K562 (cell line): Measurements from ENCODE around the gene C1orf21. TPM values are rescaled to one million over a fixed set of nuclear protein-coding genes. Genes with fewer than 3 reads are reported as not detected.

Experiments used
- ATAC-seq: fragments of 200-7000 bp; cut with Tn5 transposase; 3 replicates; pipeline ENCODE4 v1.9.1; 2020; ENCODE audit warnings: moderate library complexity
- BruUV-seq: library from RNA; stranded (reverse); fragments of 400-500 nt; replicated peaks from 2 replicates; lab custom pipeline; 2021; lab: Mats Ljungman, UMichigan
- CTCF ChIA-PET: fragments of 300-600 bp; formaldehyde crosslinking; extraction: SDS; loops from one replicate; lab custom pipeline; 2021; ENCODE audit warnings: low intra/inter-chr PET ratio; lab: Yijun Ruan, JAX
- POLR2A ChIA-PET: fragments of 300-600, 350-650 bp; sonication (Branson Sonifier 250); formaldehyde crosslinking; extraction: SDS; loops from one replicate; lab custom pipeline; 2021; ENCODE audit warnings: antibody characterized with exemption, inconsistent platforms; lab: Yijun Ruan, JAX
- DNase-seq, 4 experiments: peaks; one replicate each; pipeline versions ENCODE4 v3.0.0 to v3.0.0-alpha.2; 2011 to 2018; ENCODE audit warnings: low spot score in 3 of 4, mixed read lengths in 3 of 4; ENCODE audit errors: extremely low read depth in 1 of 4
- FAIRE-seq: peaks from 2 replicates; lab custom pipeline; 2011; peaks lifted over from hg19 to GRCh38; lab: Jason Lieb, UNC
- H2AFZ ChIP-seq: 2 replicates; pipeline ENCODE4 v1.6.0; 2011; ENCODE audit warnings: low read depth, low read length, control low read depth, inconsistent platforms
- H3K27ac ChIP-seq: fragments of 200-600 bp; 3 replicates; pipeline ENCODE4 v1.8.0; 2011; ENCODE audit warnings: low read depth, mild to moderate bottlenecking, control low read depth, inconsistent platforms, low read length, moderate library complexity, mixed read lengths; ENCODE audit errors: extremely low read depth
- H3K27me3 ChIP-seq, 2 experiments: fragments of 300-600 bp in 1 of 2; 2 replicates in 1 of 2; 3 replicates in 1 of 2; pipeline versions ENCODE4 v1.6.0 to v1.8.0; 2011; ENCODE audit warnings: inconsistent platforms in 2 of 2, low read length in 2 of 2, mild to moderate bottlenecking in 1 of 2, mixed read lengths in 1 of 2, moderate library complexity in 1 of 2; ENCODE audit not compliant: control insufficient read depth in 2 of 2, insufficient read depth in 2 of 2
- H3K36me3 ChIP-seq: fragments of 300-600 bp; 3 replicates; pipeline ENCODE4 v1.8.0; 2011; ENCODE audit warnings: mild to moderate bottlenecking, low read length, inconsistent platforms; ENCODE audit not compliant: control insufficient read depth, insufficient read depth
- H3K4me1 ChIP-seq, 2 experiments: fragments of 200-600 bp in 1 of 2; replicated peaks in 1 of 2; 2 replicates in 1 of 2; 3 replicates in 1 of 2; pipeline versions ENCODE4 v1.5.1 to v1.8.0; 2011; ENCODE audit warnings: inconsistent platforms in 2 of 2, low read length in 2 of 2, mild to moderate bottlenecking in 1 of 2, mixed read lengths in 1 of 2, moderate library complexity in 1 of 2; ENCODE audit not compliant: control insufficient read depth in 2 of 2, insufficient read depth in 2 of 2
- H3K4me2 ChIP-seq: 2 replicates; pipeline ENCODE4 v1.6.1; 2011; ENCODE audit warnings: low read length, control low read depth, inconsistent platforms, mixed read lengths; ENCODE audit not compliant: insufficient read depth
- H3K4me3 ChIP-seq: fragments of 200-600 bp; sonication (generic), shearing (Covaris generic); 2 replicates; pipeline ENCODE4 v1.5.1; 2016; ENCODE audit warnings: control low read depth, inconsistent platforms
- H3K79me2 ChIP-seq: fragments of 200-600 bp; 3 replicates; pipeline ENCODE4 v1.8.0; 2011; ENCODE audit warnings: low read length, inconsistent platforms; ENCODE audit not compliant: control insufficient read depth, insufficient read depth
- H3K9ac ChIP-seq, 2 experiments: 2 replicates each; pipeline versions ENCODE4 v1.6.0 to v1.6.1; 2011; ENCODE audit warnings: low read depth in 2 of 2, low read length in 2 of 2, control low read depth in 1 of 2, inconsistent platforms in 1 of 2, mild to moderate bottlenecking in 1 of 2, mixed read lengths in 1 of 2; ENCODE audit not compliant: insufficient read depth in 1 of 2
- H3K9me1 ChIP-seq: one replicate; pipeline ENCODE4 v1.6.0; 2011; ENCODE audit warnings: inconsistent platforms, mild to moderate bottlenecking, low read length, moderate library complexity; ENCODE audit not compliant: control insufficient read depth, insufficient read depth
- H3K9me3 ChIP-seq: replicated peaks from 2 replicates; pipeline ENCODE4 v1.5.1; 2011; ENCODE audit warnings: low read depth, low read length, inconsistent platforms; ENCODE audit not compliant: control insufficient read depth, insufficient read depth
- H4K20me1 ChIP-seq: replicated peaks from 2 replicates; pipeline ENCODE4 v1.6.1; 2011; ENCODE audit warnings: low read length, inconsistent platforms, mixed read lengths; ENCODE audit not compliant: control insufficient read depth, insufficient read depth
- CEBPB ChIP-seq: fragments of 450-650 bp; IDR thresholded peaks from 2 replicates; pipeline ENCODE4 v1.6.1; 2016; ENCODE audit warnings: missing genetic modification characterization, missing compliant biosample characterization
- CEBPG ChIP-seq, 3 experiments: fragments of 200-800 bp in 1 of 3; sonication (Bioruptor generic) in 1 of 3; sonication (generic) in 1 of 3; formaldehyde crosslinking in 1 of 3; IDR thresholded peaks in 2 of 3; conservative IDR thresholded peaks in 1 of 3; 2 replicates each; pipeline versions ENCODE4 v1.6.1 to v1.8.0; 2016 to 2022; ENCODE audit warnings: missing compliant biosample characterization in 2 of 3, missing genetic modification characterization in 2 of 3, mild to moderate bottlenecking in 1 of 3, missing genetic modification reagents in 1 of 3
- E2F4 ChIP-seq: sonication (generic); formaldehyde crosslinking; IDR thresholded peaks from 2 replicates; pipeline ENCODE4 v1.8.0; 2022; ENCODE audit warnings: mild to moderate bottlenecking, low read depth, missing genetic modification reagents
- NR1H2 ChIP-seq: sonication (generic); formaldehyde crosslinking; IDR thresholded peaks from 2 replicates; pipeline ENCODE4 v1.4.0; 2020; ENCODE audit warnings: mild to moderate bottlenecking, missing genetic modification reagents
- ZNF23 ChIP-seq: fragments of 250-450 bp; sonication (Bioruptor Pico); IDR thresholded peaks from 2 replicates; pipeline ENCODE4 v1.4.0; 2020; ENCODE audit warnings: mild to moderate bottlenecking
- ZNF280A ChIP-seq: fragments of 450-650 bp; IDR thresholded peaks from 2 replicates; pipeline ENCODE4 v1.6.1; 2018; ENCODE audit warnings: mild to moderate bottlenecking, low read depth; ENCODE audit not compliant: partially characterized antibody
- ZNF639 ChIP-seq, 2 experiments: fragments of 200-800 bp in 1 of 2; sonication (Bioruptor generic) in 1 of 2; sonication (generic) in 1 of 2; formaldehyde crosslinking in 1 of 2; IDR thresholded peaks in 1 of 2; conservative IDR thresholded peaks in 1 of 2; 2 replicates each; pipeline versions ENCODE4 v1.5.0 to v1.6.1; 2016 to 2020; ENCODE audit warnings: missing compliant biosample characterization in 1 of 2, missing genetic modification characterization in 1 of 2, missing genetic modification reagents in 1 of 2
- WGBS: fragments of 100-300 bp; shearing (Covaris generic); methylation state at CpG from one replicate; pipeline ENCODE4 v1.1.6; 2016; ENCODE audit warnings: low coverage, mixed read lengths; ENCODE audit not compliant: insufficient coverage; ENCODE audit errors: missing lambda C conversion rate; 5-methylcytosine and 5-hydroxymethylcytosine counted together
- in situ Hi-C: fragments of 300-500 bp; cut with MboI; formaldehyde crosslinking; loops from 4 replicates; pipeline ENCODE4 v1.15.0; 2018; ENCODE audit warnings: inconsistent platforms, mixed read lengths
- intact Hi-C: fragments of 100-400 bp; cut with micrococcal nuclease; formaldehyde crosslinking; loops from 2 replicates; pipeline ENCODE4 v1.14.2; 2022
- polyA plus RNA-seq, 8 experiments: library from polyadenylated mRNA; depleted of rRNA in 4 of 8; stranded (reverse) in 5 of 8; unstranded in 3 of 8; fragments of >200 nt; fragmentation: Nextera tagmentation in 2 of 8; fragmentation: Illumina TruSeq in 1 of 8; extraction: Ambion mirVana in 2 of 8; extraction: Trizol in 1 of 8; gene quantifications; 2 replicates each; pipeline versions ENCODE4 v1.2.1 to v1.2.3, GENCODE V29; 2011 to 2014; ENCODE audit warnings: inconsistent platforms in 1 of 8, missing spikeins in 1 of 8
- total RNA-seq, 7 experiments: library from RNA; depleted of rRNA in 6 of 7; stranded (reverse); fragments of >200 nt in 6 of 7; fragmentation: Illumina TruSeq in 2 of 7; extraction: Trizol in 2 of 7; gene quantifications; 2 replicates each; pipeline versions ENCODE4 v1.2.1 to v1.2.3, GENCODE V29; 2011 to 2021; ENCODE audit warnings: low replicate concordance in 1 of 7

The C1orf21 gene
- total and polyA plus RNA-seq, 9 of the 15 experiments (the other 6 are each of a cell fraction or from before 2014, with no cell fraction given), result under 0.01 to 0.31 (median 0.07) TPM

- TF ChIP-seq ZNF280A, result no peak
- no peak for TF ChIP-seq ZNF23 (CRISPR knock-in tag)
- TF ChIP-seq NR1H2 (CRISPR knock-in tag), result no peak
- TF ChIP-seq, all 486 proteins: peak for 0
Observed at GRCh38 chr1:184567637-184568036, 180.8 kb downstream of the C1orf21 start (continued).

- TF ChIP-seq E2F4 (CRISPR knock-in tag) (no peak), CEBPG (CRISPR knock-in tag; IDR thresholded peaks at IDR 0.05) (no peak), CEBPG (tag; conservative IDR thresholded peaks at IDR 0.05 in 1 of 2, IDR thresholded peaks at IDR 0.05 in 1 of 2) (0 out of 4 replicates have a peak, but pooled peaks of 1 of the 2 experiments have one; percentile 14), ZNF639 (CRISPR knock-in tag; conservative IDR thresholded peaks at IDR 0.05 in 1 of 2, IDR thresholded peaks at IDR 0.05 in 1 of 2) (no peak), CEBPB (peak; percentile 39)
- no peak for FAIRE-seq
- Histone ChIP-seq H3K36me3 (no peaks in the 10 kb centered on the region), H2AFZ (no peak overlapping the region), H3K4me3 (no peak overlapping the region), H3K79me2 (no peaks in the 10 kb centered on the region), H3K9me3 (no peaks in the 10 kb centered on the region), H3K27ac (no peak overlapping the region), H3K9ac (no peak overlapping the region), H3K27me3 (peaks cover 10 to 16% of the 10 kb centered on the region in 2 experiments; a peak in 4 of 5 replicates), H3K9me1 (no peaks in the 10 kb centered on the region), H3K4me2 (no peak overlapping the region), H3K4me1 (no peaks in the 10 kb centered on the region), H4K20me1 (no peaks in the 10 kb centered on the region)
- intact Hi-C loops, result loop anchor here (5.0 to 10.0 kb wide), 2 partner anchors 99 to 493 kb away; no protein-coding TSS in a partner anchor
- WGBS, result 2% methylated on average over 2 of the region's 2 CpGs
- POLR2A ChIA-PET, result no interaction called here
- no peak for ATAC-seq
- in situ Hi-C loops, result no loop called here
- no peak for DNase-seq
- CTCF ChIA-PET, result no interaction called here
- BruUV-seq, result no TSS peak
Observed at GRCh38 chr1:184568148-184568547, 181.3 kb downstream of the C1orf21 start.
